Measurements from ENCODE around the gene THEMIS.

The THEMIS gene

DNA sequence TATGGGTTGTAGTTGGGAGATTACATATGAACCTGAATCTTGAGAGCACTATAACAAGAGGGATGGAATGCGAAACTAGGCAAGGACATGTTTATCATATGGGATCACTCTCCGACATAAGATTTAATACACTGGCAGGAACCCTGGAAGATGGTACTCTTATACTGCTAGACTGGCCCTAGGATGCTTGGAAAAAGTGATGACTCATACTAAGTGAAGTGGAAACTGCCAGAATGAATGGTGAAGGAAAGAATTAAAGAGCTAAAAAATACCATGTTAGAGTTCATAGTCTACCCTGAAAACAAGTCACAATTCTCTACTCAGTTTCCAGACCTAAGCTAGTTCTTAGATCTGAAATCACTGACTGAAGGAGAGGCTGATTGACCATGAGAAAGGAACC is 45.5 kb upstream of the THEMIS start (continued):
- TF ChIP-seq HIC1 (tag by site-specific recombination; IDR thresholded peaks at IDR 0.05) (no peak), ZNF394 (tag by site-specific recombination; IDR thresholded peaks at IDR 0.05; ENCODE audit: borderline replicate concordance) (no peak), ZNF449 (tag by site-specific recombination; IDR thresholded peaks at IDR 0.05) (no peak)
- TF ChIP-seq, protein P1, sequence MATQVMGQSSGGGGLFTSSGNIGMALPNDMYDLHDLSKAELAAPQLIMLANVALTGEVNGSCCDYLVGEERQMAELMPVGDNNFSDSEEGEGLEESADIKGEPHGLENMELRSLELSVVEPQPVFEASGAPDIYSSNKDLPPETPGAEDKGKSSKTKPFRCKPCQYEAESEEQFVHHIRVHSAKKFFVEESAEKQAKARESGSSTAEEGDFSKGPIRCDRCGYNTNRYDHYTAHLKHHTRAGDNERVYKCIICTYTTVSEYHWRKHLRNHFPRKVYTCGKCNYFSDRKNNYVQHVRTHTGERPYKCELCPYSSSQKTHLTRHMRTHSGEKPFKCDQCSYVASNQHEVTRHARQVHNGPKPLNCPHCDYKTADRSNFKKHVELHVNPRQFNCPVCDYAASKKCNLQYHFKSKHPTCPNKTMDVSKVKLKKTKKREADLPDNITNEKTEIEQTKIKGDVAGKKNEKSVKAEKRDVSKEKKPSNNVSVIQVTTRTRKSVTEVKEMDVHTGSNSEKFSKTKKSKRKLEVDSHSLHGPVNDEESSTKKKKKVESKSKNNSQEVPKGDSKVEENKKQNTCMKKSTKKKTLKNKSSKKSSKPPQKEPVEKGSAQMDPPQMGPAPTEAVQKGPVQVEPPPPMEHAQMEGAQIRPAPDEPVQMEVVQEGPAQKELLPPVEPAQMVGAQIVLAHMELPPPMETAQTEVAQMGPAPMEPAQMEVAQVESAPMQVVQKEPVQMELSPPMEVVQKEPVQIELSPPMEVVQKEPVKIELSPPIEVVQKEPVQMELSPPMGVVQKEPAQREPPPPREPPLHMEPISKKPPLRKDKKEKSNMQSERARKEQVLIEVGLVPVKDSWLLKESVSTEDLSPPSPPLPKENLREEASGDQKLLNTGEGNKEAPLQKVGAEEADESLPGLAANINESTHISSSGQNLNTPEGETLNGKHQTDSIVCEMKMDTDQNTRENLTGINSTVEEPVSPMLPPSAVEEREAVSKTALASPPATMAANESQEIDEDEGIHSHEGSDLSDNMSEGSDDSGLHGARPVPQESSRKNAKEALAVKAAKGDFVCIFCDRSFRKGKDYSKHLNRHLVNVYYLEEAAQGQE (tag by site-specific recombination; IDR thresholded peaks at IDR 0.05): no peak
- TF ChIP-seq, protein P2, sequence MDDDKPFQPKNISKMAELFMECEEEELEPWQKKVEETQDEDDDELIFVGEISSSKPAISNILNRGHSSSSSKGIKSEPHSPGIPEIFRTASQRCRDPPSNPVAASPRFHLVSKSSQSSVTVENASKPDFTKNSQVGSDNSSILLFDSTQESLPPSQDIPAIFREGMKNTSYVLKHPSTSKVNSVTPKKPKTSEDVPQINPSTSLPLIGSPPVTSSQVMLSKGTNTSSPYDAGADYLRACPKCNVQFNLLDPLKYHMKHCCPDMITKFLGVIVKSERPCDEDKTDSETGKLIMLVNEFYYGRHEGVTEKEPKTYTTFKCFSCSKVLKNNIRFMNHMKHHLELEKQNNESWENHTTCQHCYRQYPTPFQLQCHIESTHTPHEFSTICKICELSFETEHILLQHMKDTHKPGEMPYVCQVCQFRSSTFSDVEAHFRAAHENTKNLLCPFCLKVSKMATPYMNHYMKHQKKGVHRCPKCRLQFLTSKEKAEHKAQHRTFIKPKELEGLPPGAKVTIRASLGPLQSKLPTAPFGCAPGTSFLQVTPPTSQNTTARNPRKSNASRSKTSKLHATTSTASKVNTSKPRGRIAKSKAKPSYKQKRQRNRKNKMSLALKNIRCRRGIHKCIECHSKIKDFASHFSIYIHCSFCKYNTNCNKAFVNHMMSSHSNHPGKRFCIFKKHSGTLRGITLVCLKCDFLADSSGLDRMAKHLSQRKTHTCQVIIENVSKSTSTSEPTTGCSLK (tag by site-specific recombination; IDR thresholded peaks at IDR 0.05): no peak

GRCh38 chr6:127945434-127946097 is 44.7 kb upstream of the THEMIS start:
- TF ChIP-seq ZSCAN5A (tag by site-specific recombination; IDR thresholded peaks at IDR 0.05): no peak
- TF ChIP-seq ZNF707 (tag by site-specific recombination; IDR thresholded peaks at IDR 0.05): no peak
- TF ChIP-seq, protein P3, sequence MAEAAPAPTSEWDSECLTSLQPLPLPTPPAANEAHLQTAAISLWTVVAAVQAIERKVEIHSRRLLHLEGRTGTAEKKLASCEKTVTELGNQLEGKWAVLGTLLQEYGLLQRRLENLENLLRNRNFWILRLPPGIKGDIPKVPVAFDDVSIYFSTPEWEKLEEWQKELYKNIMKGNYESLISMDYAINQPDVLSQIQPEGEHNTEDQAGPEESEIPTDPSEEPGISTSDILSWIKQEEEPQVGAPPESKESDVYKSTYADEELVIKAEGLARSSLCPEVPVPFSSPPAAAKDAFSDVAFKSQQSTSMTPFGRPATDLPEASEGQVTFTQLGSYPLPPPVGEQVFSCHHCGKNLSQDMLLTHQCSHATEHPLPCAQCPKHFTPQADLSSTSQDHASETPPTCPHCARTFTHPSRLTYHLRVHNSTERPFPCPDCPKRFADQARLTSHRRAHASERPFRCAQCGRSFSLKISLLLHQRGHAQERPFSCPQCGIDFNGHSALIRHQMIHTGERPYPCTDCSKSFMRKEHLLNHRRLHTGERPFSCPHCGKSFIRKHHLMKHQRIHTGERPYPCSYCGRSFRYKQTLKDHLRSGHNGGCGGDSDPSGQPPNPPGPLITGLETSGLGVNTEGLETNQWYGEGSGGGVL (tag by site-specific recombination; IDR thresholded peaks at IDR 0.05): no peak
- no peaks in the 10 kb centered on the region for H3K36me3 ChIP-seq (ENCODE audit: control insufficient read depth in 2 of 2, insufficient read depth in 1 of 2, low read length in 2 of 2)
- H3K9me3 ChIP-seq (ENCODE audit: control insufficient read depth, insufficient read depth, low read depth, low read length): no peaks in the 10 kb centered on the region
- ChIA-PET CTCF (interaction anchor here (0.7 to 1.7 kb wide), 2 partner anchors 11 to 458 kb away, joined by 3 read pairs; no protein-coding TSS in a partner anchor), POLR2A (no interaction called here)
- H3K4me1 ChIP-seq (ENCODE audit: control insufficient read depth, insufficient read depth, low read length): no peaks in the 10 kb centered on the region
- no peak overlapping the region for H3K4me3 ChIP-seq (ENCODE audit: low read depth, low read length)
- no peak overlapping the region for H3K27ac ChIP-seq (ENCODE audit: extremely low read depth, low read depth, low read length)
